Germinal center (tissue), 1 donor: ENCODE results near the gene TNS3.
"Not testable (repeated sequence)": the region's sequence is repeated elsewhere in the genome, so short reads cannot be mapped to it uniquely, and the experiment has no call there.

Experiments used
- DNase-seq: peaks from one replicate; pipeline ENCODE4 v3.0.0; 2012; ENCODE audit warnings: mixed read lengths, low spot score

TNS3 gene

DNA sequence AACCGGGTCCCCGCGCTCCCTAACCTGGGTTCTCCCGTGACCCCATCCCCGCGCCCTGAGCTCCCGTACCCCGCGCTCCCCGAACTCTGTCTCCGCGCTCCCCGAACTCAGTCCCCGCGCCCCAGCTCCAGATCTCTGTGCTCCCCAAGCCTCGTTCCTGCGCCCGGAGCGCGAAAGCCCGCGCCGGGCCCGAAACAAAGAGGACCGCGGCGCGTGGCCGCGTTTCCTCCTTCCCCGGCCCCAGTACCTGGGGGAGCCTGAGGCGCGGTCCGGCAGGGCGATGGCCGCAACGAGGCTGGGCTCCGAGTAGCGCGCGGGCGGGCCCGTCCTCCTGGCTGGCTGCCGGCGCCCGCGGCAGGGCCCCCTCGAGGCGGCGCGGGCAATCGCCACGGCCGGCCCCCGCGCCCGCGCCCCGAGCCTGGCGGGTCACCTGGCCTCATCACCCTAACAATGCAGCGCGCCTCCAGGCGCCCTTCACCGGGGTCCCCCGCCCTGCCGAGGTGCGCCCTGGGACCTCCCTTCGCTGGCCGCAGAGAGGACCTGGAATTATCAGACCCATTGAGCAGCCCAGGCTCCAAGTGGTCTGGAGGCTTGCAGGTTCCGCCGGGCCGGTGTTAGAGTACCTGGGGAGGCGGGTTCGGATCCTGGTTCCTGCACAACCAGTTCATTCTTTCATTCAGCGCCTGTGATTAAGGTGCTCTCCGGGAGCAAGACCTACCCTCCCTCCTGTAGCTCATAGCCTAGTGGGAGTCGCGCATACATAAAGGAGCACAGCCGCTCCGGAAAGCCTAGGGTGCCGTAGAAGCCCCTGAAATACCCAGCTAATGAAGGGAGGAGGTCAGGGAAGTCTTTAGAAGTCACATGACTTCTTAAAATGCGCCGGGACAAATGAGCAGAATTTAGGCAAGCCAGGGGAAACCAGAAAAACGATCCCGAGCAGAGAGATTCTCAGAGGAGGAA is at the start of gene TNS3:
TNS3 (minus strand) TSS at position 308 of the 960 bp plus-strand sequence. CDS start 142,475 bp downstream, outside the sequence.
- DNase-seq: peak; percentile 53

DNA sequence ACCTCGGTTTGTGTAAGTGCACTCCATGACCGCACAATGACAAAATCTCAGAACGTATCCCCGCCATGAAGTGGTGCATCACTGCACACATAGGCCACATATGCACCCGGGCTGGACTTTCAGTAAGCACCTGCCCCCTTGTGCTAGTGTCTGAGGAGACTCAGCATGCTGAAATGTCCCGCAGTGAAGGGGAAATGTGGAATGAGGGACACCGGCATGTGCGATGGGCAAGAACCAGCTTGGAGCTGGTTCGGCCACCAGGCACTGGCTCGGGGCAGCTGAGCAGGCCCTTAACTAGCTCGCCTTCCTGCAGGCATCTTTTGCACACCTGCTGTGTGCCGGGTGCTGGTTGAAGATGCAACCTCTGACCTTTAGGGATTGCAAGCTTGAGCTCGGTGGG is 49.8 kb upstream of the TNS3 start:
- DNase-seq: no peak

DNA sequence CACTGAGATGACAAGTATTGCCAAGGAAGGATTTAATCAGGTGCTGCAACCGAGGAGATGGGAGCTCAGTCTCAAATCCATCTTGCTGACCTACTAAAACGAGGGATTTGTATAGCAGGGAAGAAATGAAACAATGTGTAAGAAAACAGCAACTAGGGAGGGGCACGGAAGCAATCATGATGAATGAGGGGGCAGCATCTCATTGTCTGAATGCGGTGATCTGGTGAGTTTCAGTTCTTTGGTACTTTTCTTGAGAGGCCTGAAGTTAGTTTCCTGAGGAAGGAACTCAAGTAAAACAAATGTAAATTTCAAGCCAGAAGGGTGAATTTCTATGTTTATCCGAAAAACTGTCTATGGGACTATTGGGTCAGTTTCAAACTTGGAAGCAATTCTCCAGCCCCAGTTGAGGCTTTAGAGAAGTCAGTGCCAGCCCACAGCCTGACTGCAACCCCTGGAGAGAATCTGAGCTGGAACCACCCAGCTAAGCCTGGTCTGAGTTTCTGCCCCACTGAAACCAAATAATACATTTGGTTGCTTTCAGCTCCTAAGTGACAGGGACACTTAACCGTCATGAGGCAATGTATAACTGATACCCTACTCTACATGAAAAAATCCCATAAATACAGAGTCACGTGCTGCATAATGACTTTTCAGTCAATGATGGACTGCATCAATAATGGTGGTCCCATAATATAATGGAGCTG is 45.8 kb upstream of the TNS3 start:
- DNase-seq: no peak

DNA sequence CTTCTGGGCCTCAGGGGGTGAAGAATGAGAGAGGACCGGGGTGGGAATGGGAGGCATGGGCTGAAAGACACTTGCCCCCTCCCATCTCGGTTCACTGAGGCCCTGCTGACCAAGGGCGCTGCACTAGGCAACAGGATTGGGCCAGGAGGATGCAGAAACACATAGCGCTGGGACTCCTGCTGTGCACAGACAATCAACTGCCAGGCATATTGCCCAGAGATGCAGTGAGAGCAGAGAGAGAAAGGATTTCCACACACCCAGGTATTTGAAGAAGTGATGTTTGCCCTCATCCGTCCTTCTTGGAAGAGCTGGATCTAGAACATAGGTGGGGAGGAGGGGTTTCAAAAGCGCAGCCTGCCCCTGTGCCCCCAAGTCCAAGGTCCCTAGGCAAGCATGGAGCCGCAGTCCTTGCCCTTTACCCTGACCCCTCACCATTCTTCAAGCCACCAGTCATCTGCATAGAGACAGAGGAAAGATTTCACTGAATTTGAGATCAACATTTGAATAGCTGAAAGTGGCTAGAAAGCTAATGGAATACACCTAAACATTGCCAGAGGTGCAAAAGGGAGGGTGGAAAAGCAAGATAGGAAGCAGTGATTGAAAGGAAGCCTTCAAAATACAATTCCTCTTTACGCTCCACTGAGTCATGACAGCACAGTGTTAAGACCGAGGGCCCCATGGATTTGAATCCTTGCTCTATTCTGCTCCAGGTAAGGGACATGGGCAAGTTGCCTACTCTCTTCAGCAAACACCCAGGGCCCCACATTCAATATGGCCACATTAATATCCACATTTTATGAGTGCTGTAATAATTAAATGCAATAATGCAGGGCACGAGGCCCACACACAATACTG is 44.2 kb upstream of the TNS3 start:
- DNase-seq: no peak

DNA sequence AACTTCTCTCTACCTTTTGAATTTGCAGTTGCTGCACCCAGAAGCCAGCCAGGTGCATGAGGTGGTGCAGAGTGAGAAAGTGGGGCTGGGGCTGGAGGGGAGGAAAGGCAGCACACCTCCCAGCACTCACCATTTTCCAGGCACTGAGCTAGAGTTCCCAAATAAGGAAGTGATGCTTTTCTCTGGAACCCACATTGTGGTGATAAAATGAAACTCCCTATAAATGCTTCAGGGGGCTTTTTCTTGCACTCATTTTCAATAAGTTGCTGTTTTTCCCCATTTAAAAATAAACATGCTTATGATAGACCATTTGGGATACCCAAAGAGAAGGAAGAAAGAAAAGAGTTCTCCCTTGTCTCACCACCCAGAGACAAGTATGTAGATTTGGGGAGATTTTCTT is 42.8 kb upstream of the TNS3 start:
- DNase-seq: no peak

DNA sequence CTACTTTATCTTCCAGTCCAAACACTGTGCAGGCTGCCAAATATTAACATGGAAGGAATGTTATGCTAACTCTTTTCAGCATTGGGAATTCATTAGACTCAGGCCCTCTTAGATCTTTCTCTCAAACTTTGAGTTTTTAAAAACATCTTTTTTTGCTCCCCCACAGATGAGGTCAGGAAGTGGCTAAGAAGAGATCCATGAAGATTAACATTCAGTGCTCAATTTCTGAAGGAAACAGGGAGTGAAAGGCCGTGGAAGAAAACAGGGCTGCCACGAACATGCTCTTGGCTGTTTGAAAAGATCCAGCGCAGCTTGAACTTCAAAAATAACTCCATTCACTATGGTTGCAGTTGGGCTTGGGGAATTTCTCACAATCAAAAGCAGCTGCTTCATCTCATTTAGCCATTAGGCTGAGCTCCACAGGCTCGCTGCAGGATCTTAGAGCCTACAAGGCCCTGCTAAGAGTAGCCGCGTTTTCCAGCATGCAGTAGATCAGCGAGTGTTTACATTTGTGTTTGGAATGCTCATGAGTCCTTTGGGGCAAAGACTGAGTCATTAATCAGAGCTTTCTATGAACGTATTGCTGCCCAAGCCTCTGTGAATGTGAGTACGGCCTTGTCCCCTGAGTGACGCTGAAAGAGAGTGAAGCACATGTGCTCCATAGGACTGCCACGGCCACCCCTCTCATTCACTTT is 41.2 kb upstream of the TNS3 start:
- no peak for DNase-seq

DNA sequence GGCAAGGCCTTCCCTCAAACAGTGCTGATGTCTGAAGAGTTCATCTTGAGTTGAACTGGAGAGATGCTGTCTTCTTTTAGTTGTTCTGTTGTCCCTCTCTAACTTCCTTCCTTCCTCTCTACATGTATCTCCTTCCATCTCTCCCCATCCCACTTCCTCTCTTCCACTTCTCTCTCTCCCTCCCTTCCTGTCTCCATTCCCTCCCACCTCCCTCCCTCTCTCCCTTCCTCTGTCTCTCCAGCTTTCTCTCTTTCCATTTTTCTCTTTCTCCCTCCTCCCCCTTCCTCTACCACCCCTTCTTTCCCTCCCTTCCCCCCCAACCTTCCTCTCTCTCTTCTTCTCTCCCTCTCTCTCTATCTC is 40.7 kb upstream of the TNS3 start:
- no peak for DNase-seq

DNA sequence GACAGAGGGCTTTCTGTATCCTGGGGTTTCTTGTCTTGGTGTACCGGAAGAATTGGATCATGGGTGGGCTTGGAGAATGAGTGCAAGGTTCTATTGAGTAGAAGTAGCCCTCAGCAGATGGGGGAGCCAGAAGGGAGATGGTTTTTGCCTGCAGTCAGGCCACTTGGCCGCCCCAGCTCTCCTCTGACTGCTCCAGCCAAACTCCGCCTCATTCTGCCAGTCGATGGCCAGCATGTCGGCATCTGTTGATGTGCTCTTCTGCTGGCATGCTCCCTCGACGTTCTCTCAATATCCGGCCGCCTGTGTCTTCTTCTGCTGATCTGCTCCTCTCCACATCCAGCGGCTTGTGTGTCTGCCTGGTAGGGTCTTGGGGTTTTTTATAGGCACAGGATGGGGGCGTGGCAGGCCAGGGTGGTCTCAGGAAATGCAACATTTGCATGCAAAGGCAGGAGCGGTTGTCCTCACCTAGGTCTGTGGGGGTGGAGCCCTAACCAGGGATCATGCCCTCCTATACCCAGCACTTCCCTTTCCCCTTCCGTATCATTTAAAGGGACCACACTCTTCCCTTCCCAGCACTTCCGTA is 40.2 kb upstream of the TNS3 start:
- DNase-seq: peak; percentile 16

DNA sequence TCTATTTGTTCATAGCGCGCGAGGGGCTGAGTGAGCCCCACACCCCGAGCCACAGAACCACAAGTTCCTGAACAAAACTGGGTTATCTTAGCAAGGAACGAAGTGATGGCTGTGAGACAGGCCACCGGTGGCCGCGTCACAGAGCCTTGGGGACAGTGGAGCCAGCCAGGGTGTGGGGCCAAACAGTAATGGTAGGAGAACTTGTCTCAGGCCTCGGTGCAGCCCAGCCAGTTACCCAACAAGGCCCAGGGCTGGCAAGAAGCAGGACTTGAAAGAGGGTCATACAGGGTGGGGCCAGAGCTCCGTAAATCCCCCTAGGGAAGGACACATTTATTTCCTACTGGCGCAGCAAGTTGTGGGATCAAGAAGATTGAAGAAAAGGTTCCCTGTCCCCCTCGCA is 39.4 kb upstream of the TNS3 start:
- no peak for DNase-seq

DNA sequence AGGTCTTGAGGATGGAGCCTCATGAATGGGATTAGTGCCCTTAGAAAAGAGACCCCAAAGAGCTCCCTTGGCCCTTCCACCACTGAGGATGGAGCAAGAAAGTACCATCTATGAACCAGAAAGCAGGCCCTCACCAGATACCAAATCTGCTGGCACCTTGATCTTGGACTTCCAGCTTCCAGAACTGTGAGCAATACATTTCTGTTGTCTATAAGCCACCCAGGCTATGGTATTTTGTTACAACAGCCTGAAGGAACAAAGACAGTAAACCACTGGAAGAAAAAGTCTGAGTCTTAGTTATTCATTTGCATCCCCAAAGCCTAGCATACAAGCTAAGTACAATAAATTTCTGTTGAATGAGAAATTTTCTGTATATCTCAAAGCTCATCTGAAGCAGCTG is 37.9 kb upstream of the TNS3 start:
- DNase-seq: no peak

DNA sequence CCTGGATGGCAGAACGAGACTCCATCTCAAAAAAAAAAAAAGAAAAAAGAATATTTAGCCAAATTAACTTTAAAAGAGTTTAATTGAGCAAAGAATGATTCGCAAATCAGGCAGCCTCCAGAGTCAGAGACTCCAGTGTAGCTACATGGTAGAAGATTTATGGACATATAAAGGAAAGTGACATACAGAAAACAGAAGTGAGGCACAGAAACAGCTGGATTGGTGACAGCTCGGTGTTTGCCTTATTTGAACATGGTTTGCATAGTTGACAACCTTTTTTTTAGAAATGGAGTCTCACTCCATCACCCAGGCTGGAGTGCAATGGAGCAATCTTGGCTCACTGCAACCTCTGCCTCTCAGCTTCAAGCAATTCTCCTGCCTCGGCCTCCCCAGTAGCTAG is 35.2 kb upstream of the TNS3 start:
- no peak for DNase-seq

DNA sequence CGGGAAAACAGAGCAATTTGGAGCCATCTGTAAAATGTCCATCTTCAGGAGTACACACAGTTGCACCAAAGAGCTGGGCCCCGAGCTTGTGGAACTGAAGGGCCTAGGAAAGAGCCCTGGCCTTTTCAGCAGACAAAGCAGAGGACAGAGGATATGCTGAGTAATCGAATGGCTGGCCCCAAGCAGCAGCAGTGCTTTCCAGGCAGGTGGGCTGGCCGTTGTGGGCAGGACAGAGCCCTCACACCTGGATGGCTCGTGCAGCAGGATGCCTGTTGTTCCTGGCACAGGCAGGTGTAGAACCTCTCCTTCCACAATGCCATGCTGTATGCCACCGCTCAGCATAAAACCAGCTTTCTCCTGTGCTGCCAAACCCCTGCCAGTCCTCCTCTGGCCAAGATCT is 32.5 kb upstream of the TNS3 start:
- no peak for DNase-seq

DNA sequence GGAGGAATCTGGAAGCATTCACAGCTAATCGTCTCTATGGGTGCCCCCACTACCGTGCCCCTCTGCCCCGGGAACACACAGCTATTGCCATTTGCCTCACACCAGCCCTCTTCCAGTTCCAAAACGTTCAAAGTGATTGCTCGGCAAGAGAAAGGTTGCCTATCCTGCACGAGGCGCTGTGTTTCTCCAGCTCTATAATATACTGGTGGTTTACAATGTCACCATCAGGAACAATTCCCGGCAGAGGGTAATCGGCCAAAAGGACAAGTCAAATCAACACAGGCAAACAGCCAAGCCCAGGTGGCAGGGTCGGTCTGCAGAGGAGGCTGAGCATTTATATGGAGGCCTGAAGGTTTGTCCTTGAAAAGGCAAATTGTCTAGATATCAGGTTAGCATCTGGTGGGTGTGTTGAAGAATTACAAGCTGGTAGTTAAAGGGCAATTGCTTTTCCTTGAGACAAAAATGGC is 29.2 kb upstream of the TNS3 start:
- no peak for DNase-seq

DNA sequence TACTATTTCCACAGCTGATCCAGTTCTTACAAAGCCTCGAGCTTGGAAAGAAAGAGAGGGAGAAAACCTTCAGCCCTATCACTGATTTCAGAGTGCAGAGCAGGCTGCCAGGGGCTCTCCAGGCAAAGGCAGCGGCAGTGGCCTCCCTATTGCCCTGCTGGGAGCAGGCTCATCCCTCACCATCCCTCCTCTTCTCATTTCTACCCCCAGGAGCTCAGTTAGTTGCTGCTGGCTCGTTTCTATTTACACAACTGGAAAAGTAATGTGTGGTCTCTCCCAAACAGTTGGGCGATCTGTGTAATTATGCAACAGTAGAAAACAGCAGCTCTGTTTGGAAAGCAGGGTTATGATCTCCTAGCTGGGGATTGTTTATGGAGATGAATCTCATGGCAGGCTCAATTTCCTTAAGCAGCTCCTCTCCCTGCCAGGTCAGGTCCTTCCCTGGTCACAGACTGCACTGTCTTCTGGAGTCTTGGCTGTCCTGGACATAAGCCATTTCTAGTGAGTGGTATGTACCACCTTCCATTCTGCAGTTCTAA is 28.7 kb upstream of the TNS3 start:
- DNase-seq: no peak

DNA sequence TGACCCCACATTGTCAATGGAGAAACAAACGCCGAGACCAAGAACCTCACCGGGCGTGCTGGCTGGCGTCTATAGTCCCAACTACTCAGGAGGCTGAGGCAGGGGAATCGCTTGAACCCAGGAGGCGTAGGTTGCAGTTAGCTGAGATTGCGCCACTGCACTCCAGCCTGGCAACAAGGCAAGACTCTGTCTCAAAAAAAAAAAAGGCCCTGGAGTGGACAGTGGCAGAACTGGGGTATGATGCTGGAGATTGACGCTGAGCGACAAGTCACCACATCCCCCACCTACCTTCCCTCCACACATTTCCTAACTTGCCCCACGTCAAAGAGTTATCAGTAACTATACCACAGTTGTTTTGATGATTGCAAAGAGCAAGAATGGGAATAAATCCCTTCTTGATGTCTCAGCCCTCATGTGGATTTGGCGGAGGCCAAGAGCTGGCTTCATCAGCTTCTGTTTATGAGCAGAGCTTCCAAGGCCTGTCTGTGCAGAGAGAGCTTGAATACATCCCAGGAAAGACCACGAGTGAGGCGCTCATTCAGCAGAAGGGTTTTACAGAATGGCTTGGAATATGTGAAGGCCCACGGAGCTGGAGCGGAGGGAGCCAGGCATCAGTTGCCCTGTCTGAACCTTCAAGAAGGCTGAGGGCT is 28.0 kb upstream of the TNS3 start:
- DNase-seq: no peak

DNA sequence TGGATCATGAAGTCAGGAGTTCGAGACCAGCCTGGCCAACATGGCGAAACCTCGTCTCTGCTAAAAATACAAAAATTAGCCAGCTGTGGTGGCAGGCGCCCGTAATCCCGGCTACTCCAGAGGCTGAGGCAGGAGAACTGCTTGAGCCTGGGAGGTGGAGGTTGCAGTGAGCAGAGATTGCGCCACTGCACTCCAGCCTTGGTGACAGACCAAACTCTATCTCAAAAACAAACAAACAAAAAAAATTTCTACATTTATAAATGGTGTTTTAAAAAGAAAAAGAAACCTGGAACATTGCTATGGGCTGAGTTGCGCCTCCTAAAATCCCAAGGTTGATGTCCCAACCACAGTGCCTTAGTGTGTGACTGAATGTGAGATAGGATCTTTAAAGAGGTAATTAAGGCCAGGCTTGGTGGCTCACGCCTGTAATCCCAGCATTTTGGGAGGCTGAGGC is 24.7 kb upstream of the TNS3 start:
- not testable (repeated sequence) for DNase-seq

DNA sequence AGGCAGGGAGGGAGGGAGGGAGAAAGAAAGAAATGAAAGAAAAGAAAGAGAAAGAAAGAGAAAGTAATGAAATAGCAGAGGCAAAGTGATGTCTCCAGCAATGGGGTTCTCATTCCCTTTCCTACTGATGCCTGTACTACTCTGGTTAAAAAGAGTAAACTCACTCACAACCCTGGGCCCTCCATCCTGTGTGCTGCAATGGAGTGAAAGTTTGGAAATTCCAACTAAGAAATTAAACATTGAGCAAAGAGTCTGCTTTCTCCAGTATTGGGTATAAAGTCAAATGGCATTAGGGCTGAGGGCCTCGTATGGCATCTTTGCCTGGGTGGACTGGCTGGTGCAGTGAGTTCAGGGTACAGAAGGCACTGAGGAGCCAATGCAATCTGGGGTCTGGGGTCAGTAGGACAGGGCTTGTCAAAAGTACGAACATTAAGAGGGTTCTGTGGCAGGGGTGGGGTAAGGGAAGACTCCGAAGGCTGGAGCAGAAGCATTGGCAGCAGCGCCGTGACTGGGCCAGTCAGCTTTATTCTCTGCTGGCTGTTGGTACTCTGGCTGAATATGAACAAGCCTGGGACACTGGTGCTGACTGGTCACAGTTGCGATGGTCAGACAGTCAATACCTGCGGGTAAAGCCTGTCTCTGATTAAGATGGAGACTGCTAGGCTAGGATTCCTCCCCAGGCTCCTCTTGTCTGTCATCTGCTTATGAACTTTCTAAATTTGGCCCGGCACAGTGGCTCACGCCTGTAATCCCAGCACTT is 24.1 kb upstream of the TNS3 start:
- no peak for DNase-seq

DNA sequence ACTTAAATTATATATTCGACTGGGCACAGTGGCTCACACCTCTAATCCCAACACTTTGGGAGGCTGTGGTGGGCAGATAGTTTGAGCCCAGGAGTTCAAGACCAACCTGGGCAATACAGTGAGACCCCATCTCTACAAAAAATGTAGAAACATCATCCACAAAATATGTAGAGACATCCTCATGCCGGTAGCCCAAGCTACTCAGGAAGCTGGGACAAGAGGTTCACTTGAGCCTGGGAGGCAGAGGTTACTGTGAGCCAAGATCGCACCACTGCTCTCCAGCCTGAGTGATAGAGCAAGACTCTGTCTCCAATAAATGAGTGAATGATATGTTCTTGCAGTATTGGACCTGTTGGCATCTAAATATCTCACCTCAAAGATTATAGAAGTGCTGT is 22.6 kb upstream of the TNS3 start:
- no peak for DNase-seq

DNA sequence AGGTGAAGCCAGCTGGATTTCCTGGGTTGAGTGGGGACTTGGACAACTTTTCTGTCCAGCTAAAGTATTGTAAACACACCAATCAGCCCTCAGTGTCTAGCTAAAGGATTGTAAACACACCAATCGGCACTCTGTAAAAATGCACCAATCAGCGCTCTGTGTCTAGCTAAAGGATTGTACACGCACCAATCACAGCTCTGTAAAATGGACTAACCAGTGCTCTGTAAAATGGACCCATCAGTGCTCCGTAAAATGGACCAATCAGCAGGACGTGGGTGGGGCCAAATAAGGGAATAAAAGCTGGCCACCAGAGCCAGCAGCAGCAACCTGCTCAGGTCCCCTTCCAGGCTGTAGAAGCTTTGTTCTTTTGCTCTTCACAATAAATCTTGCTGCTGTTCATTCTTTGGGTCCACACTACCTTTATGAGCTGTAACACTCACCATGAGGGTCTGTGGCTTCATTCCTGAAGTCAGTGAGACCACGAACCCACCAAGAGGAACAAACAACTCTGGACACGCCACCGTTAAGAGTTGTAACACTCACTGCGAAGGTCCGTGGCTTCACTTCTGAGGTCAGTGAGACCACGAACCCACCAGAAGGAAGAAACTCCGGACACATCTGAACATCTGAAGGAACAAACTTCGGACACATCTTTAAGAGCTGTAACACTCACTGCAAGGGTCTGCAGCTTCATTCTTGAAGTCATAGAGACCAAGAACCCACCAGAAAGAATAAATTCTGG is 21.8 kb upstream of the TNS3 start:
- not testable (repeated sequence) for DNase-seq
